ENCODE data around the gene TSHZ1.
"Not testable (repeated sequence)": the region's sequence is repeated elsewhere in the genome, so short reads cannot be mapped to it uniquely, and the experiment has no call there.

The TSHZ1 gene

GRCh38 chr18:75183973-75184493, 26.6 kb upstream of the TSHZ1 start:
- DNase-seq (ENCODE audit: low read depth in 2 of 2) = no peak

- no peak for DNase-seq (ENCODE audit: low read depth in 2 of 2)
Measured at GRCh38 chr18:75185460-75185859, 25.1 kb upstream of the TSHZ1 start.

GRCh38 chr18:75187702-75188101, 22.9 kb upstream of the TSHZ1 start:
- DNase-seq (ENCODE audit: low read depth in 2 of 2) = not testable (repeated sequence)

GRCh38 chr18:75189696-75190095, 20.9 kb upstream of the TSHZ1 start:
- no peak for DNase-seq (ENCODE audit: low read depth in 2 of 2)

- no peak for DNase-seq (ENCODE audit: low read depth in 2 of 2)
Measured at GRCh38 chr18:75192899-75193298, 17.7 kb upstream of the TSHZ1 start.

- DNase-seq (ENCODE audit: low read depth in 2 of 2) = no peak
Measured at GRCh38 chr18:75198036-75198435, 12.6 kb upstream of the TSHZ1 start.

- no peak for DNase-seq (ENCODE audit: low read depth in 2 of 2)
Measured at GRCh38 chr18:75199327-75199726, 11.3 kb upstream of the TSHZ1 start.

GRCh38 chr18:75200071-75200470, 10.5 kb upstream of the TSHZ1 start:
- DNase-seq (ENCODE audit: low read depth in 2 of 2) = no peak

- DNase-seq (ENCODE audit: low read depth in 2 of 2) = no peak
Measured at GRCh38 chr18:75200605-75201280, 9.9 kb upstream of the TSHZ1 start.

- no peak for DNase-seq (ENCODE audit: low read depth in 2 of 2)
Measured at GRCh38 chr18:75201282-75202270, 9.0 kb upstream of the TSHZ1 start.

- no peak for DNase-seq (ENCODE audit: low read depth in 2 of 2)
Measured at GRCh38 chr18:75202696-75203365, 7.8 kb upstream of the TSHZ1 start.

GRCh38 chr18:75203416-75204268, 7.0 kb upstream of the TSHZ1 start:
- no peak for DNase-seq (ENCODE audit: low read depth in 2 of 2)

- no peak for DNase-seq (ENCODE audit: low read depth in 2 of 2)
Measured at GRCh38 chr18:75204269-75204731, 6.3 kb upstream of the TSHZ1 start.

GRCh38 chr18:75204732-75205513, 5.7 kb upstream of the TSHZ1 start:
- no peak for DNase-seq (ENCODE audit: low read depth in 2 of 2)

- no peak for DNase-seq (ENCODE audit: low read depth in 2 of 2)
Measured at GRCh38 chr18:75205514-75206132, 5.0 kb upstream of the TSHZ1 start.

GRCh38 chr18:75206452-75207309, 3.9 kb upstream of the TSHZ1 start:
- DNase-seq (ENCODE audit: low read depth in 2 of 2) = no peak

- no peak for DNase-seq (ENCODE audit: low read depth in 2 of 2)
Measured at GRCh38 chr18:75207310-75208154, 3.1 kb upstream of the TSHZ1 start.

Measured in activated CD8-positive, alpha-beta memory T cell treated with anti-CD3 and anti-CD28 coated beads for 4 hours (primary cell).